Transverse colon (tissue), 3 donors: Measurements from ENCODE around the gene NRSN2.

Source experiments
- POLR2A ChIP-seq: fragments of 450-650 bp; IDR thresholded peaks from one replicate; pipeline ENCODE4 v1.6.1; 2016; ENCODE audit warnings: antibody characterized with exemption, mild to moderate bottlenecking, moderate library complexity
- TF ChIP-seq, protein P1 (sequence below), 5 experiments: fragments of 200-600 bp in 3 of 5; fragments of 450-650 bp in 2 of 5; sonication (generic) in 3 of 5; IDR thresholded peaks; 1 replicate in 2 of 5; 2 replicates in 3 of 5; pipeline ENCODE4 v1.5.1; 2016 to 2017; ENCODE audit warnings: antibody characterized with exemption in 5 of 5, inconsistent platforms in 3 of 5, mild to moderate bottlenecking in 2 of 5, moderate library complexity in 1 of 5

DNA sequence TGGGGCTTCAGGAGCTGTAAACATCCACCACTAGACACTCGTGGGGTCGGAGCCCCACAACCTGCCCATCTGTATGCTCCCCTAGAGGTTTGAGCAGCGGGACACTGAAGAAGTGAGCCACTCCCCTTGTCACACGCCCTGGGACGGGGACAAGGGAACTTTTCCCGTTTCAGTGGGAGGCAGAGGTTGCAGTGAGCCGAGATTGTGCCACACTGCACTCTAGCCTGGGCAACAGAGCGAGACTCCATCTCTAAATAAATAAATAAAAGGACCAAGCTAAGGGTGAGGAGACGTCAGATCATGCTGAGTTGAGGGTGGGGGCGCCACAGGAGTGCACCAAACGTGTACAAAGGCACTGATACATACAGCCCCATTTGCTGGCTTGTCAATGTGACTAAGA lies 41.2 kb upstream of the NRSN2 start:
- TF ChIP-seq, protein P1, sequence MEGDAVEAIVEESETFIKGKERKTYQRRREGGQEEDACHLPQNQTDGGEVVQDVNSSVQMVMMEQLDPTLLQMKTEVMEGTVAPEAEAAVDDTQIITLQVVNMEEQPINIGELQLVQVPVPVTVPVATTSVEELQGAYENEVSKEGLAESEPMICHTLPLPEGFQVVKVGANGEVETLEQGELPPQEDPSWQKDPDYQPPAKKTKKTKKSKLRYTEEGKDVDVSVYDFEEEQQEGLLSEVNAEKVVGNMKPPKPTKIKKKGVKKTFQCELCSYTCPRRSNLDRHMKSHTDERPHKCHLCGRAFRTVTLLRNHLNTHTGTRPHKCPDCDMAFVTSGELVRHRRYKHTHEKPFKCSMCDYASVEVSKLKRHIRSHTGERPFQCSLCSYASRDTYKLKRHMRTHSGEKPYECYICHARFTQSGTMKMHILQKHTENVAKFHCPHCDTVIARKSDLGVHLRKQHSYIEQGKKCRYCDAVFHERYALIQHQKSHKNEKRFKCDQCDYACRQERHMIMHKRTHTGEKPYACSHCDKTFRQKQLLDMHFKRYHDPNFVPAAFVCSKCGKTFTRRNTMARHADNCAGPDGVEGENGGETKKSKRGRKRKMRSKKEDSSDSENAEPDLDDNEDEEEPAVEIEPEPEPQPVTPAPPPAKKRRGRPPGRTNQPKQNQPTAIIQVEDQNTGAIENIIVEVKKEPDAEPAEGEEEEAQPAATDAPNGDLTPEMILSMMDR (IDR thresholded peaks at IDR 0.05): no peak
- TF ChIP-seq POLR2A: no peak
